Psoas muscle (tissue), 8 donors: ENCODE results near the gene ARHGEF12. TPM values are rescaled to one million over a fixed set of nuclear protein-coding genes. Genes with fewer than 3 reads are reported as not detected.
A peak's percentile ranks its signal among the peaks of the same experiment; 100 is the strongest.

Experiments used
- ATAC-seq, 4 donors: fragments of 200-7000 bp; cut with Tn5 transposase; one replicate each; pipeline ENCODE4 v1.9.1; 2020; ENCODE audit warnings: moderate library complexity in 3 of 4, mild to moderate bottlenecking in 2 of 4
- DNase-seq, 2 donors: peaks; one replicate each; pipeline ENCODE4 v3.0.0-alpha.2; 2020
- H3K27ac ChIP-seq: fragments of 200-600 bp; one replicate; pipeline ENCODE4 v1.8.0; 2022
- H3K27me3 ChIP-seq, 3 donors: fragments of 200-600 bp in 1 of 3; one replicate each; pipeline versions ENCODE4 v1.6.1 to v1.8.0; 2013 to 2022; ENCODE audit warnings: low read length in 2 of 3, mild to moderate bottlenecking in 2 of 3, moderate library complexity in 1 of 3; ENCODE audit not compliant: insufficient read depth in 3 of 3
- H3K36me3 ChIP-seq, 2 donors: fragments of 200-600 bp in 1 of 2; one replicate each; pipeline versions ENCODE4 v1.6.1 to v1.8.0; 2013 to 2022; ENCODE audit warnings: low read depth in 1 of 2, mild to moderate bottlenecking in 1 of 2, moderate library complexity in 1 of 2; ENCODE audit not compliant: insufficient read depth in 1 of 2
- H3K4me1 ChIP-seq: fragments of 200-600 bp; one replicate; pipeline ENCODE4 v1.8.0; 2022
- H3K4me3 ChIP-seq: fragments of 200-600 bp; one replicate; pipeline ENCODE4 v1.8.0; 2022; ENCODE audit warnings: mild to moderate bottlenecking
- H3K9me3 ChIP-seq: fragments of 200-600 bp; one replicate; pipeline ENCODE4 v1.8.0; 2022
- CTCF ChIP-seq: fragments of 200-600 bp; IDR thresholded peaks from one replicate; pipeline ENCODE4 v1.8.0; 2022; ENCODE audit warnings: antibody characterized with exemption
- WGBS, 3 donors: extraction: QIAGEN DNeasy Blood & Tissue Kit; methylation state at CpG; one replicate each; pipeline versions ENCODE4 v1.1.6 to v1.1.7; 2013; 5-methylcytosine and 5-hydroxymethylcytosine counted together
- intact Hi-C, 2 donors: fragments of 100-400 bp; cut with DNase I; formaldehyde crosslinking; loops; one replicate each; pipeline versions ENCODE4 v1.11.0 to v1.14.2; 2022
- polyA plus RNA-seq, 3 donors: library from polyadenylated mRNA; stranded (reverse); fragments of 200-250 nt; gene quantifications; one replicate each; pipeline ENCODE4 v1.2.3, GENCODE V29; 2013
- total RNA-seq, 4 donors: library from RNA; stranded (reverse); fragmentation: NEBNext Ultra II Directional in 2 of 4; extraction: Animal tissue kit (Norgen Biotek cat#: 25700) in 2 of 4; gene quantifications; one replicate each; pipeline versions ENCODE4 v1.2.1 to v1.2.4, GENCODE V29; 2021 to 2023
- donor health status: healthy with polysubstance abuse.
- donor health status: DM: no; HTN: no; CAD: no; lungs with moderate emphysema.
- donor health status: Bipolar disorder and iron deficiency.
- donor health status: healthy.
- donor health status: DM: yes; HTN: yes; CAD: no.
- donor health status: DM: no; HTN: no; CAD: no.
- donor health status: DM: no; HTN: no; CAD: no.
- donor health status: DM: yes; HTN: yes; CAD: no.

ARHGEF12 gene
- total and polyA plus RNA-seq, 7 donors: 14.8 to 102 (median 45.6) TPM

GRCh38 chr11:120401506-120401905, 65.3 kb downstream of the ARHGEF12 start:
- Histone ChIP-seq H3K9me3 (no peaks in the 10 kb centered on the region), H3K4me3 (peak overlapping the region; percentile 56), H3K27me3 (no peaks in the 10 kb centered on the region), H3K4me1 (peaks cover 69% of the 10 kb centered on the region), H3K36me3 (no peaks in the 10 kb centered on the region), H3K27ac (peak overlapping the region; percentile 89)
- ATAC-seq (no peak), DNase-seq (no peak)
- intact Hi-C loops: loop anchor here (2.0 to 5.0 kb wide), 2 partner anchors 64 to 65 kb away; partner anchors contain the start of gene ARHGEF12 (in 2 of the 2)
- TF ChIP-seq CTCF: no peak
- WGBS, 3 donors: 15 to 21% (median 20%) methylated on average over 1 of the region's 1 CpG

GRCh38 chr11:120403966-120404365, 67.8 kb downstream of the ARHGEF12 start:
- Histone ChIP-seq H3K4me3 (no peak overlapping the region), H3K4me1 (peaks cover 61% of the 10 kb centered on the region), H3K9me3 (no peaks in the 10 kb centered on the region), H3K27me3 (no peaks in the 10 kb centered on the region), H3K36me3 (peaks cover 0 to 11% of the 10 kb centered on the region in 2 donors), H3K27ac (peak overlapping the region; percentile 13)
- ATAC-seq (no peak), DNase-seq (no peak)
- intact Hi-C loops: loop anchor here in 1 of 2 donors (5.0 kb wide), 1 partner anchor 67 kb away; the partner anchor contains the start of gene ARHGEF12
- no peak for TF ChIP-seq CTCF

- intact Hi-C loops: loop anchor here in 1 of 2 donors (5.0 kb wide), 1 partner anchor 67 kb away; the partner anchor contains the start of gene ARHGEF12
- DNase-seq (no peak), ATAC-seq (no peak)
- 62 to 71% (median 64%) methylated on average over 6 of the region's 6 CpGs for WGBS, 3 donors
- H3K9me3 ChIP-seq: no peaks in the 10 kb centered on the region
- H3K27ac ChIP-seq: peak overlapping the region; percentile 13
- H3K4me3 ChIP-seq: no peak overlapping the region
- no peak for TF ChIP-seq CTCF
- H3K4me1 ChIP-seq: peaks cover 58% of the 10 kb centered on the region
- no peaks in the 10 kb centered on the region for H3K27me3 ChIP-seq
- peaks cover 0 to 17% of the 10 kb centered on the region in 2 donors for H3K36me3 ChIP-seq
These were observed 68.3 kb downstream of the ARHGEF12 start for GRCh38 chr11:120404495-120404894.

- H3K4me3 ChIP-seq: no peak overlapping the region
- no peak for ATAC-seq
- WGBS, 3 donors: 86 to 91% (median 91%) methylated on average over 5 of the region's 5 CpGs
- H3K27ac ChIP-seq: no peak overlapping the region
- DNase-seq: no peak
- intact Hi-C loops: no loop called here
- H3K36me3 ChIP-seq: peaks cover 0 to 31% of the 10 kb centered on the region in 2 donors
- H3K4me1 ChIP-seq: peaks cover 35% of the 10 kb centered on the region
- no peak for TF ChIP-seq CTCF
- no peaks in the 10 kb centered on the region for H3K27me3 ChIP-seq
- no peaks in the 10 kb centered on the region for H3K9me3 ChIP-seq
These were observed 73.4 kb downstream of the ARHGEF12 start for GRCh38 chr11:120409655-120410054.
